ENCODE data around the gene TNRC6A.

- TF ChIP-seq CTCF (conservative IDR thresholded peaks at IDR 0.05) (no peak), EZH2 (IDR thresholded peaks at IDR 0.05; ENCODE audit: low read depth) (no peak)
These were observed 96.2 kb downstream of the TNRC6A start for GRCh38 chr16:24825696-24826095.
